Kidney (tissue), 14 donors: Measurements from ENCODE around the gene AEN. TPM values are rescaled to one million over a fixed set of nuclear protein-coding genes. Genes with fewer than 3 reads are reported as not detected.

Experiments
- DNase-seq, 5 donors: peaks; one replicate each; pipeline ENCODE4 v3.0.0-alpha.2; 2013 to 2020
- FAIRE-seq: peaks from 2 replicates; lab custom pipeline; 2012; peaks lifted over from hg19 to GRCh38; lab: Jason Lieb, UNC
- H3K27ac ChIP-seq, 2 donors: one replicate each; pipeline ENCODE4 v1.7.0; 2013; ENCODE audit warnings: low read depth in 2 of 2, low read length in 2 of 2, inconsistent platforms in 1 of 2
- H3K27me3 ChIP-seq: one replicate; pipeline ENCODE4 v1.7.1; 2013; ENCODE audit warnings: low read length, inconsistent platforms; ENCODE audit not compliant: control insufficient read depth, insufficient read depth
- H3K36me3 ChIP-seq, 3 donors: one replicate each; pipeline versions ENCODE4 v1.7.0 to v1.7.1; 2013; ENCODE audit warnings: low read length in 3 of 3, control low read depth in 1 of 3, inconsistent platforms in 1 of 3; ENCODE audit not compliant: insufficient read depth in 3 of 3, control insufficient read depth in 2 of 3
- H3K4me1 ChIP-seq, 3 donors: one replicate each; pipeline versions ENCODE4 v1.7.0 to v1.7.1; 2013; ENCODE audit warnings: low read length in 3 of 3, inconsistent platforms in 1 of 3, low read depth in 1 of 3; ENCODE audit not compliant: control insufficient read depth in 2 of 3, insufficient read depth in 2 of 3
- H3K4me3 ChIP-seq, 3 donors: one replicate each; pipeline versions ENCODE4 v1.7.0 to v1.8.1; 2013; ENCODE audit warnings: low read length in 3 of 3, control low read depth in 1 of 3, inconsistent platforms in 1 of 3
- H3K9ac ChIP-seq, 3 donors: one replicate each; pipeline versions ENCODE4 v1.7.0 to v1.7.1; 2013; ENCODE audit warnings: low read length in 3 of 3, control low read depth in 1 of 3, inconsistent platforms in 1 of 3
- H3K9me3 ChIP-seq, 3 donors: one replicate each; pipeline versions ENCODE4 v1.7.0 to v1.7.1; 2013; ENCODE audit warnings: low read length in 3 of 3, control low read depth in 1 of 3, inconsistent platforms in 1 of 3; ENCODE audit not compliant: control insufficient read depth in 2 of 3, insufficient read depth in 1 of 3
- CTCF ChIP-seq: IDR thresholded peaks from 3 replicates; pipeline ENCODE4 v1.5.1; 2012; ENCODE audit warnings: mild to moderate bottlenecking, moderate library complexity, borderline replicate concordance; ENCODE audit not compliant: insufficient read depth; ENCODE audit errors: extremely low read depth
- intact Hi-C: fragments of 100-400 bp; cut with DNase I; formaldehyde crosslinking; loops from one replicate; pipeline ENCODE4 v1.11.1; 2022
- polyA plus RNA-seq: library from polyadenylated mRNA; stranded (reverse); fragments of 350-450 nt; fragmentation: Illumina TruSeq; extraction: RNeasy Lipid Tissue Mini Kit (QIAGEN cat#74804); gene quantifications from one replicate; pipeline ENCODE4 v1.2.3, GENCODE V29; 2014; ENCODE audit warnings: low read depth, low replicate concordance; ENCODE audit not compliant: insufficient read depth
- total RNA-seq: library from RNA; stranded (reverse); fragmentation: NEBNext Ultra II Directional; extraction: Animal tissue kit (Norgen Biotek cat#: 25700); gene quantifications from one replicate; pipeline ENCODE4 v1.2.1, GENCODE V29; 2021
- donor health status: control.
- donor health status: control.
- donor health status: control.
- donor health status: control.
- donor health status: control.
- donor health status: DM: yes; HTN: yes; CAD: no.
- donor health status: Normal renal cell carcinoma (clear cell type).

Gene AEN
- total and polyA plus RNA-seq, 2 donors from 2014 or later, result 6.2 to 17.4 TPM

- Histone ChIP-seq H3K27me3 (peaks cover 29% of the 10 kb centered on the region), H3K27ac (no peak overlapping the region), H3K9me3 (no peaks in the 10 kb centered on the region), H3K9ac (no peak overlapping the region), H3K36me3 (no peaks in the 10 kb centered on the region), H3K4me3 (no peak overlapping the region), H3K4me1 (peaks cover 0 to 2% (median 0%) of the 10 kb centered on the region in 3 donors)
- no peak for TF ChIP-seq CTCF
- no peak for FAIRE-seq
- peak in 4 of 5 donors; percentile 80 to 88 (median 83) for DNase-seq
- intact Hi-C loops, result no loop called here
These were observed 15.7 kb upstream of the AEN start for GRCh38 chr15:88605189-88606069.

GRCh38 chr15:88606070-88606794, 14.9 kb upstream of the AEN start:
- Histone ChIP-seq H3K27me3 (peaks cover 29% of the 10 kb centered on the region), H3K4me3 (no peak overlapping the region), H3K9me3 (no peaks in the 10 kb centered on the region), H3K9ac (no peak overlapping the region), H3K4me1 (peaks cover 0 to 2% (median 0%) of the 10 kb centered on the region in 3 donors), H3K27ac (no peak overlapping the region), H3K36me3 (no peaks in the 10 kb centered on the region)
- intact Hi-C loops, result no loop called here
- TF ChIP-seq CTCF, result no peak
- DNase-seq (no peak), FAIRE-seq (no peak)

GRCh38 chr15:88607951-88608350, 13.2 kb upstream of the AEN start:
- intact Hi-C loops, result no loop called here
- Histone ChIP-seq H3K36me3 (no peaks in the 10 kb centered on the region), H3K27me3 (peaks cover 29% of the 10 kb centered on the region), H3K9ac (no peak overlapping the region), H3K9me3 (no peaks in the 10 kb centered on the region), H3K4me1 (peaks cover 0 to 3% (median 0%) of the 10 kb centered on the region in 3 donors), H3K27ac (no peak overlapping the region), H3K4me3 (no peak overlapping the region)
- TF ChIP-seq CTCF, result no peak
- DNase-seq (no peak), FAIRE-seq (no peak)
